Coronary artery (tissue), 2 donors: Measurements from ENCODE around the gene TUT1.
"Not testable (repeated sequence)": the region's sequence is repeated elsewhere in the genome, so short reads cannot be mapped to it uniquely, and the experiment has no call there.

Source experiments
- DNase-seq: peaks from one replicate; pipeline ENCODE4 v3.0.0-alpha.2; 2017; ENCODE audit warnings: low spot score
- H3K27ac ChIP-seq, 2 donors: fragments of 200-600 bp; sonication (generic); one replicate each; pipeline ENCODE4 v1.5.1; 2016 to 2019
- H3K4me3 ChIP-seq: fragments of 200-600 bp; sonication (generic); 2 replicates; pipeline ENCODE4 v1.5.1; 2016; ENCODE audit warnings: mild to moderate bottlenecking, moderate library complexity
- CTCF ChIP-seq: fragments of 200-600 bp; sonication (generic); IDR thresholded peaks from one replicate; pipeline ENCODE4 v1.5.1; 2019; ENCODE audit warnings: antibody characterized with exemption

The TUT1 gene

GRCh38 chr11:62574363-62575071 is 16.8 kb downstream of the TUT1 start:
- no peak for TF ChIP-seq CTCF

GRCh38 chr11:62573592-62574362 is 17.5 kb downstream of the TUT1 start, which contains the start of gene EEF1G:
Gene EEF1G, minus strand, starts transcription at chr11:62573891. Its CDS starts 49 bp downstream, at chr11:62573842.
- H3K4me3 ChIP-seq: peak within 1 kb of the TSS; percentile 80
- peak within 1 kb of the TSS; percentile 83 to 91 for H3K27ac ChIP-seq
- DNase-seq: peak; percentile 100
- no peak for TF ChIP-seq CTCF

More at GRCh38 chr11:62574363-62575071, 16.8 kb downstream of the TUT1 start:
- Histone ChIP-seq H3K4me3 (peak overlapping the region; percentile 80), H3K27ac (peak overlapping the region; percentile 83 to 91)
- DNase-seq: no peak

GRCh38 chr11:62573006-62573591 is 18.2 kb downstream of the TUT1 start:
- TF ChIP-seq CTCF: no peak
- peak overlapping the region; percentile 73 to 78 for H3K27ac ChIP-seq
- DNase-seq: no peak
- H3K4me3 ChIP-seq: peak overlapping the region; percentile 80

- Histone ChIP-seq H3K4me3 (peak overlapping the region; percentile 80), H3K27ac (peak overlapping the region; percentile 73 to 78)
- TF ChIP-seq CTCF: no peak
- no peak for DNase-seq
Measured at GRCh38 chr11:62572431-62572830, 18.9 kb downstream of the TUT1 start.

GRCh38 chr11:62571493-62571892 is 19.8 kb downstream of the TUT1 start:
- H3K27ac ChIP-seq, H3K4me3 ChIP-seq, DNase-seq: not testable (repeated sequence)

- H3K27ac ChIP-seq, DNase-seq, H3K4me3 ChIP-seq: not testable (repeated sequence)
Measured at GRCh38 chr11:62570903-62571302, 20.4 kb downstream of the TUT1 start.

GRCh38 chr11:62569611-62570010 is 21.7 kb downstream of the TUT1 start:
- H3K27ac ChIP-seq: no peak overlapping the region
- no peak for DNase-seq
- TF ChIP-seq CTCF: no peak
- H3K4me3 ChIP-seq: no peak overlapping the region
